GM21360 (cell line): Measurements from ENCODE around the gene CD2BP2.
A peak's percentile ranks its signal among the peaks of the same experiment; 100 is the strongest.

Source experiments
- ATAC-seq: cut with Tn5 transposase; IDR thresholded peaks from one replicate; pipeline ENCODE4 v1.9.1; 2021; ENCODE audit warnings: mild to moderate bottlenecking, moderate library complexity; ENCODE audit not compliant: unreplicated experiment

CD2BP2 gene

DNA sequence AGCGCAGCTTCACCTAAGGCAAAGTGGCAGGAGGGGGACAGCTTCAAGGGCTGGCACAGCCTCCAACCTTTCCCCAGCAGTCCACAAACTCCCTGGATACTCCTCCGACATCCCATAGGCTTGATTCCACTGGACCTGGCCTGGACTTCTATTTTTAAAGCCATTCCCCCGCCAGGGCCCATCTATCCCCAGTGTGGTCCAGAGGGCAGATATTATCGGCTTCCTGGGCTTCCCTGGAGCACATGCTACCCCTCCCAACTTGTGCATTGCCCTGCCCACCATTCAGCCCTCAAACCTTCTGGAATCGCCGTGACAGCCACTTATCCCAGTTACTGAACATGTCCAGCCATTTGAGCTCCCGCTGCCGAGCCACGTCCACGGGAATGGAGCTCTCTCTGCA is 10.1 kb upstream of the CD2BP2 start:
- ATAC-seq: no peak

DNA sequence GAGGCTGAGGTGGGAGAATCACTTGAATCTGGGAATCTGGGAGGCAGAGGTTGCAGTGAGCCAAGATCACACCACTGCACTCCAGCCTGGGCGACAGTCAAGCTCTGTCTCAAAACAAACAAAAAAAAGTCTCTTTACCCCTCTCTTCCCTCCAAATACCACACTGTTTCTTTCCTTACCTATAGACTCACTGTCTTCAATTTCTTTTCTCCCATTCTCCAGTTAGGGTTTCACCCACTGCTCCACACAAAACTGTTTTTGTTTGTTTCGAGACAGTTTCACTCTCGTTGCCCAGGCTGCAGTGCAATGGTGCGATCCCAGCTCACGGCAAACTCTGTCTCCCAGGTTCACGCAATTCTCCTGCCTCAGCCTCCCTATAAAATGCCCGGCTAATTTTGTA is 6.1 kb upstream of the CD2BP2 start:
- no peak for ATAC-seq

DNA sequence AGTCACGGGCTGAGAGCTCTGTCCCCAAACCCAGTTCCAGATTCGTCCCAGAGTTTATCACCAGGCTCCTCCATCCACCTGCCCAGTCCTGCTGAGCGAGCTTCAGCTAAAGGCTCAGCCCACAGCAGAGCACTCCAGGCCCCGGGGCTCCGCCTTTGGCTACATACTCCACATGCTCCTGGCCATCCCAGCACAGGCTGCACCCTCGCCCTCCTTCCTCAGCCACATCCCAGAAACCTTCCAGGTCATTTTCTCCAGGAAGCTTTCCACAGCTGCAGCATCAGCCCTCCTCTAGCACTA is 4.7 kb upstream of the CD2BP2 start:
- ATAC-seq: no peak

DNA sequence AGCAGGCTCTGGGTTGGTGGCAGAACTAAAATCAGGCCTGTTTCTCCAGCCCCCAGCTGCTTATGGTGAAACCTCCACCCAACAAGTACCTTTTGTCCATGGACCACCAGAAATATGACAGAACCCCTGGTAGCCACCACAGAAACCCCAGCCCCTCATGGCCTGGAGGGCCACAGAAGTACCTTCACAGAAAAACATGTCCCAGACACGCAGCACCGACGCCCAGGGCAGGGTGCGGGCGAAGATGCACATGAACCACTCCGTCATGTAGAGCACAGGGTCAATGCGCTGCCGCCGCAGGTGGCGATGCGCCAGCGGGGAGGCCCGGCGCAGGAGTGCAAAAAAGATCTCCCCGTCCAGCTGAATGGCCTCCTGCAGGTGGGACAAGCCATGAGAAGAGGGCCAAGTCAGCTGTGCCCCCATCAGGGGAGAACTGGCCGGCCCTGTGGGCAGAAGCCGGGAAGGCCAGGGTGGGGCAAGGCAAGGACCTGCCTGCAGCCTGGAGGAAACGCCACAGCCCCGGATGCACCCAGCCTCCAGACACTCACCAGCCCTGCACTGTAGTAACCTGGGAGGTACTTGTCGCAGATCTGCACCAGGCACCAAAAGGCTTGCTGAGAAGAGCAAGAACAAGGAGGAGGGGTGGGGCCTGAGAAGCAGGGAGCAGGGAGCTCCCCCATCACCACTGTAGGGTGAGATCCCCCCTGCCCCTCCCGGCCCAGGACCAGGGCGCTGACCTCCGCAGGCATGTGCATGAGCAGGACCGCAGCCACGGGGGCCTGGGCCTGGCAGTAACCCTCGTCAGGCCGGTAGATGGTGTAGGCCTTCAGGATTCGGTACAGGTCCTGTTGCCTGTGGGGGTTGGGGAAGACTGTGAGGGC is 4.1 kb upstream of the CD2BP2 start:
- ATAC-seq: no peak

DNA sequence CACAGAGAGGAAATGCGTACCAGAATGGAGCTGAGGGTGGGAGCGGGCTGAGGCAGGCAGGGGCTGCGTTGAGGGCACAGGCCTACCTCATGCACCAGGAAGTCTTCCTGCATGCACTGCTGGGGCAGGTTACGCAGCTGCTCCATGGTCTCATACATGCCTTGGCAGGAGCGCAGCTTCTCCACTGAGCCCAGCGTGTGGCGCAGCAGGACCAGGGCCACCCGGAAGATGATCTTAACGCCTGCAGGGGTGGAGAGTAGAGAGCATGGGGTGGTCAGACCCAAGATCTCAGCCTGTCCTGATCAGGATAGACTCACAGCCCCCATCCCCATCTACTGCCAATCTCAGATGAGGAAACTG is 3.4 kb upstream of the CD2BP2 start:
- no peak for ATAC-seq

DNA sequence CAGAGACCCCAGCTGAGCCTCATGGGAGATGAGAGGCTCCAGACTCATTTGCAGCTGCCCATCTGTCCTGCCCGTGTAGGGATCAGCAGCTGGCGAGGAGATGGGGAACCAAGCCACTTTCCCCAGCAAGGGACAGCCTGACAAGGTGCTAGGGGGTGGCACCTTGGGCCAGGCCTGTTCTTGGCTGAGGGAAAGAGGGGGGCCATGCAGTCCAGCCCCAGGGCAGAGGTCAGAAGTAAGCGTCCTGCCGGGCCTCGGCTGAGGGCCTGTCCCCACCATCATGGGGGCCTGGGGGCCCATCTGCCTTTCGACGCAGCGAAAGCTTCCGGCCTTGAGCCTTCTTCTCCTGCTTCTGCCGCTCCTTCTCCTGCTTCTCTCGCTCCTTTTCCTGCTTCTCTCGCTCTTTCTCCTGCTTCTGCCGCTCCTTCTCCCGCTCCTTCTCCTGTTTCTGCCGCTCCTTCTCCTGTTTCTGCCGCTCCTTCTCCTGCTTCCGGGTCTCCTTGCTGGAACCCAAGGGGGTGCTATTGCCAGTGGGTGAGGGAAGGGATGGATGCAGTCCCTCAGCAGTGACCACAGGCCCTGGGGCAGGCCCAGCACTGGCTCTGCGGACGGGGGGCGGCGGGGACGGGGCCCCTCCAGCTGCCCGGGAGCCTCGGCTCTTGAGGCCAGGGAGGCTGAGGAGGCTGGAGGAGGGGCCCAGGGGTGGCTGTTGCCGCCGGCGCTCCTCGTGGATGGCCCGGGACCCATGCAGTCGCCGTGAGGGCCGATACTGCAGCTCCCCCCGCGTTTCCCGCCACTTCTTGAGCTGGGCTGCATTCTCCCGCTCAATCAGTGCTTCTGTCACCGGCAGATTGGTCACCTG is 2.8 kb upstream of the CD2BP2 start:
- ATAC-seq: no peak

DNA sequence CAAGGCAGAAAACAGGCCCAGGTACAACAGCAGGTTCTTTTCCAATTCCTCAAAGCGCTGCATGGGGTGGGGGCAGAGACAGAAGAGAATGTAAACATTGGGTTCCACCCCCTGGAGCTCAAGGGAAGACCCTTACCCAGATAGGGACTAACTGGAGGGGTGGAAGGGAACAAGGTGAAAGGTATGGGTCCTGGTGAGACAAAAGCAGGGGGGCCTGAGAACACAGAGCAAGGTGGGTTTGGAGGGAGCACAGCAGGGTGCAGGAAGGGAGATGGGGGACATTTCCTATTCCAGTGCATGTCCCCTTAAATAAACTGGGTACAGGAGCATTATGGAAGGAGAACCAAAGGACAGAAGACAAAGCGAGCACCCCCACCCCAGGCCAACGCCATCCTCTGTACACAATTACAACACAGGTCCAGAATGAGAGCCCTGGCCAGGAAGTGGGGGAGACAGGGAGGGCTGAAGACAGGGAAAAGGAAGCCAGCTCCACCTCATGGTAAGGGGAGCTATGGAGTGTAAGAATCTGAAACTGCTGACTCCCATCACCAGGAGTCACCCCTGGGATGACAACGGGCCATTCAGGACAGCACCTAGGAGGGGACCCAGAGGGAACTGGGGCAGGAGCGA is 2.1 kb upstream of the CD2BP2 start:
- ATAC-seq: no peak

DNA sequence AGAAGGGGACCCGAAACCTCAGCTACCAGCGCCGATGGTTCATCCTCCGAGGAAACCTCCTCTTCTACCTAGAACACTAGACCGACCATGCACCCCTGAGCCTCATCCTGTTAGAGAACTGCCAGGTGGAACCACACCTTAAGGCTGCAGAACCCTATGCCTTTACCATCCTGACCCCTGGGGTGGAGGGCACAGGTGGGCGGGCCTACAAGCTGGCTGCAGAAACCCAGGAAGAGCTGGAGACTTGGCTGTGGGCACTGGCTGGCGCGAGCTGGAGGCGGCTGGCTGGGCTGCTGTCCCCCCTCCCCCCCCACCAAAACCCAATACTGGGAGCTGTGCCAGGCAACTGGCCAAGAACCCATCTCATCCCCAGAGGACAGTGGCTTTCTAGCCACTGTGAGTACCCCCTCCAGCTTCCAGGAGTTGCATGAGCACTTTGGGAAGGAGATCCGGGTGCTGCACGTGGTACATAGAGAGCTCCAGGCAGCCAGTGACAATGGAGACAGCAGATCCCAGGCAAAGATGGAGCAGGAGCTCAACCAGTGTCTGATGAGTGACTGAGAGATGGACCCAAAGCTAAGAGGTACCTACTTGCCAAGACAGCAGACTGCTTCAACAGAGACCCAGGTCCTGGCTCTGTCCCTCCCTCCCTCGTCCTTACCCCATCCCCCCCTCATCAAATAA is 1.4 kb upstream of the CD2BP2 start:
- no peak for ATAC-seq

DNA sequence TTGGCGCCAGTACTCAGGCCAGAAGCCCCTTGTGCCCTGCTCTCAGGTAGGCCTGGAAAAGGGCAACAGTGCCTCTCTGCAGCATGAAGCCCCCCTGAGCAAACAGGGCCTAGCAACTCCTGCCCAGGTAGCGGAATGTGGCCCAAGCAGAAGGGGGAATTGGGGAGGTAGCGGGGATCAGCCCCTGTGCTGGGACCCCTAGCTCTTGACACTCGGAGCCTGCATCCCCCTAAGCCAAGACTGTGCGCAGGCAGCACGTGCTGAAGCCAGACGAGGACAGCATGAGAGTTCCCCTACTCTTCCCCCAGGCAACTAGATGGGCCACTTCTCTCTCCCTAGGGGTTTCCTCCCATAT is 823 bp upstream of the CD2BP2 start:
- no peak for ATAC-seq

DNA sequence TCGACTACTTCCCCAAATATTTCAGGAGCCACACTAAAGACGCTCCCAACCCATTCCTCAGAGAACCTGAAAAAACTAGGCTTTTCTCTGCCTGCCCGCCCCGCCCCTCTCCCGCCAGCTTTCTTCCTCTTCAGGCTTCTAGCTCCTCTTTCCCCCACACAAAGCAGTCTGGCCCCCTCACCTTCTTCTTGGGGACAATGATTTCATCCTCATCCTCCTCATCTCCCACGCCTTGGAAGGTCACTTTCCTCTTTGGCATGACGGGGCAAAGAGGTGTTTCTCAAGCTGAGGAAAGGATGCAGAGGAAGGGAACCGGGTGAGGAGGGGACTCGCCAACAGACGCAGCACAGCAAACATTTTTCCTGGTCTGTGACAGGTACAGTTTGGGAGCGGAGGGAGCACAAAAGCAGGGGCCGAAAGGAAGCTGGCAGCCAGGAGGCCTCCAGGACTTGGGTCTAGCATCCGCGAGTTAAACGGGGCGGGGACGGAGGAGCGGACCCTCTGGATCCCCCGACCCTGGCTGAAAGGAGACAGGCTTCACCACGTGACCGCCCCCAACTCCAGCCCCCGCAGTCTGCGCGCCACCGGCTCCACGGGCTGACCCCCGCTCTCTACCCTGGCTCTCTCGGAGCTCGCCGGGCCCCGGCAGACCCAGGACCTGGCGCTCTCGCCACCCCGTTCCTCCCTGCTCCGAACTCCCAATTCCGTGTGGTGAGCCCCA is 525 bp downstream of the CD2BP2 start:
- ATAC-seq: peak; percentile 17

DNA sequence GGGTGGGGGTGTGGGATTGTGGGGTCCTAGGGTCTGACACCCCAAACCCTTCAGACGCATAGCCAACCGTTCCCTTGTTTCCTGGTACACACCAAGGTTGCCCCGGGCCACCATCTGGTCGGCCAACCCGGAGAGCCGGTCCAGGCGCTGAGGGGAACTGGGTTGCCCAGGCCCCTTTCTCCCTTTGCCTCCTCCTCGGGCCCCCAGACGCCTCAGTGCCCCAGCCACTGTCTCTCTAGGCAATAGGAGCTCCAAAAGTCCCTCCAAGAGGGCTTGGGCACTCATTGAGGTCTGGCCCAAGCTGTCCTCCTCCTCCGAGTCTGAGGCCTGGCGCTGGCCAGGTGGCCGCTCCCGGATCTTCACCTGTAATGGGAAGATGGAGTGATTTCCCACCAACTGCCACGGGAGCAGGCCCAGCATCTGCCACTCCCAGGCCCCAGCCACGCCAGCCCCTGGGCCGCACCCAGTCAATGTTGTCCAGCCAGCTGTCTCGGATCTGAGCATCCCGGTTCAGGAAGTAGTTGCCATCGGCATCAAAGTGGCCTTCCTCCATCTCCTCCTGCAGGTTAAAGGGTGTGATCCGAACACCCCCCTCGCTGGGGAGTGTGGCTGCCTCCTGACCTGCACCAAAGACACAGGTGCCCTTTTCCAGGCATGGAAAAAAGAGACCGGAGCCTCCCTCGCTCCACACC is 1.5 kb downstream of the CD2BP2 start:
- ATAC-seq: no peak

DNA sequence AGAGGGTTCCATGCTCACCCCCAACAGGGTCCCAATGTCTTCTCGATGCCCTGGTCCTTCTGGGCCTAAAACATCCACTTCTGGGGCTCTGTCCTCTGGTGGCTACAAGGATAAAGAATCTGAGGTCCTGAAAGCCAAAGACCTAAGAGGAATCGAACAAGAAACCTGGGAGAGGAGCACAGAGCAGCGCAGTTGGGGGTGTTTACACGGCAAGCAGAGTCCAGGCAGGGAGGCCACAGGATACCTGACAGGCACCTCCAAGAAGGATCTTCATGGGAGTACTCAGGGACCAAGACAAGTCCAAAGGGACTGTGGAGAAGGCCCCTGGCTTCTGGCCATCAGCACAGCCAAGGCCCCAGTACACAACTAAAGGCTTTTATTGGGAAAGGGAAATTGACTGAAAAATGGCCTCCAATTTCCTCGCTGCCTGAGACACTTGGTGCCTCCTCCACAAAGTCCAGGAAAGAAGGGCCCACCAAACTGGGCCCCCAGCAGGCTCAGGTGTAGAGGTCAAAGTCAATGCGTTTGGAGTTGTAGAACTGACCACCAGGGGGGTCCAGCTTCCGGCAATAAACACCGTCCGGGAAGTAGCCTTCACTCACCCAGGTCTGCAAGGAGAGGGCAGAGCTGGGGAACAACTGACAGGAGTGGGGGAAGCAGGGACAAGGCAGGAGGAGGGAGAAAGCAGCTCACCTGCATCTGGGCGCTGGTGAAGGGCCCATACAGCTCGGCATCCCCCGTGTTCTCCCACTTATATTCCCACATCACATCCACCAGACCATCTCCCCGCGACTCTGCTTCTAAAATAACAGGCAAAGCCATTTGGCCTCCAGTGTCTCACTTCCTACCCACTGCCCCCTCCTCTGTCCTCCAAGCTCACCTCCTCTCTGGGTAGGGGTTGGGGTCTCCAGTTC is 2.4 kb downstream of the CD2BP2 start:
- no peak for ATAC-seq

DNA sequence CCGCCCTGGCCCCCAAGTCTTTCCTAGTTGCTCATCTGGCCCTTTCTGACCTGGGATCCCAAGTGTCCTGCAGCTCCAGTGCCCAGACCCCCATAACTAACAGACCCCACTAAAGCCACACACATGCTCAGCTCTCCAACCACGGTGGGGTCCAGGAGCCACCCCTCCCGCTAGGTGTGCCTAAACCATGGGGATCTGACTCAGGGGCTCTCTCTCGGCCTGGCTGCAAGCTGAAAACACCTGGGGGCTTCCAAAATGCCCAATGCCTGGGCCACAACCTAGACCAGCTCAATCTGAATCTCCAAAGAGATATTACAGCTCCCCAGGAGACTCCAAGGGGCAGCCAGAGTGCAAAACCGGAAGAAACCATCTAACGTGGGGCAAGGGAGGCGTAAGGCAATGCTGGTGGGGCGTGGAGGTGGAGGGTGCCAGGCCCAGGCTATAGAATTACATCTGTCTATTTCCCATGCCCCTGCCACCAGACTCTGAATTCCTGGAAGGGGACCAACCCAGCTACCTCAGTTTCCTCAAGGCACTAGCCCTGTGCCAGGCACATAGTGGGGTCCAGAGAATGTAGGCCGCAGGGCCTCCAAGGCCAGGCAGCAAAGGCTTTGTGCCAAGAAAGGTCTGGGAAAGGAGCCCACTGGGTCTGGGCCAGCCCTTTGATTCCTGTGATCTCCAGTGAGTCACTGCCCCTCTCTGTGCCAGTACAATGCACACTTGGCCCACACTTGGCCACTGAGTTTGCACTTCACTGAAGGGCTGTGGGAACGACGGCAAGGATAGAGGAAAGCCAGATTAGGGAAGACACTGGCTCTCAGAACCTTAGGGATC is 3.3 kb downstream of the CD2BP2 start:
- ATAC-seq: no peak

DNA sequence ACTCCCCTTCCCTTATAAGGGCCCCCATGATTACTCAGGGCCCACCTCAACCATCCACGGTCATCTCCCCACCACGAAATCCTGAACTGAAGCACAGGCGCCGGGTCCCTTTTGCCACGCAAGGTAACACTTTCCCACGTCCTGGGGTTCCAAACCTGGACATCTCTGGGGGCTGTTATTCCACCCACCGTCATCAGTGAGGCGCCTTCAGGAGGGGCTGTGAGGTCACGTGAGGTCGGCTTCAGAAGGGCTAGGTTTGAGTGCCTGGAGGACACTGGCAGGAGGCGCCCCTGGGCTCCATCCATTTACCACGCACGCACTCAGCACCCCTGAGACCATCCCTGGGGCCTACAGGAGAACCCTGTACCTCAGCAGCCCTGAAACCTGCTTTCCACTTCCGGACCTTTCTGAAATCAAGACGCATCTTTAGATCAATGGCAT is 4.1 kb downstream of the CD2BP2 start:
- ATAC-seq: no peak

DNA sequence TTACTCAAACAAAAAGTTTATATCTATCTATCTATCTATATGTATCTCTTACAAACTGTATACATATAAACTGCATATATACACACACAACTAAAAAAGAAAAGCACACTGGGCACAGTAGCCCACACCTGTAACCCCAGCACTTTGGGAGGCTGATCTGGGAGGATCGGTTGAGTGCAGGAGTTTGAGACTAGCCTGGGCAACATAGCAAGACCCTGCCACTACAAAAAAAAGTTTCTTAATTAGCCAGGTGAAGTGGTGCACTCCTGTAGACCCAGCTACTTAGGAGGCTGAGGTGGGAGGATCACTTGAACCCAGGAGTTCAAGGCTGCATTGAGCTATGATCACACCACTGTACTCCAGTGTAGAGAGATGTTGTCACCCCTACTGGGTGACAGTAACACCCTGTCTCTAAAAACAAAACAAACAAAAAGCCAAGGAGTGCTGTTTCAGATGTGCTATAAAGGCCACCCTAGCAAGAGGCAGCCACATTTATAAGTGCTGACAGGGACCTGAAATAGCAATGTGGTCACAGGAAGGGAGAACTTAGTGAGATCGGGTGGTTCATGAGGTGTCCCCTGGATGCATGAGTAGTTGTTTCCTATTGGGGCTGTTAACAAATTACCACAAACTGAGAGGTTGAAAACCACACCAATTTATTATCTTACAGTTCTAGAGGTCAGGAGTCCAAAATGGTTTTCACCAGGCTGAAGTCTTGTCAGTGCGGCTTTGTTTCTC is 4.8 kb downstream of the CD2BP2 start:
- no peak for ATAC-seq

DNA sequence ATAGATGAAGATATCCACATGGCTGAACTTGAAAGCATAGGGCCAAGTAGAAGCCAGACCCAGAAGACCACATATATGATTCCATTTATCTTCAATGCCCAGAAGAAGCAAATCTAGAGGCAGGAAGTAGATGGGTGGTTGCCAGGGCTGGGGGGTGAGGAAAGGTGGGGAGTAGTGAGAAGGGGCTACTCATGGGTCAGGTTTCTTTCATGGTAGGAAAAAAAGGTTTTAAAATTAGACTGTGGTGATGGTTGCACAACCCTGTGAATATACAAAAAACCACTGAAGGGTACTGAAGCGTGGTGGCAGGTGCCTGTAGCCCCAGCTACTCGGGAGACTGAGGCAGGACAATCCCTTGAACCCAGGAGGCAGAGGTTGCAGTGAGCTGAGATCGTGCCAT is 5.4 kb downstream of the CD2BP2 start:
- no peak for ATAC-seq

DNA sequence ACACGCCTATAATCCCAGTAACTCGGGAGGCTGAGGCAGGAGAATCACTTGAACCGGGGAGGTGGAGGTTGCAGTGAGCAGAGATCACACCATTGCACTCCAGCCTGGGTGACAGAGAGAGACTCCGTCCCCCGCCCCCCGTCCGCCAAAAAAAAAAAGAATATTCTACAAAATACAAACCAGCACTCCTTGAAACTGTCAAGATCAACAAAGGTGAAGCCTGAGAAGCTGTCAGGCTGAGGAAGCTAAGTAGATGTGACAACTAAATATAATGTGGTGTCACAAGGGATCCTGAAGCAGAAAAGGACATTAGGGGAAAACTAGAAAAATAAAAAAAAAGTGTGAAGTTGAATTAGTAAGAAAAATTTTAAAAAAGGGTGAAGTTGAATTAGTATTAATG is 6.2 kb downstream of the CD2BP2 start:
- no peak for ATAC-seq

DNA sequence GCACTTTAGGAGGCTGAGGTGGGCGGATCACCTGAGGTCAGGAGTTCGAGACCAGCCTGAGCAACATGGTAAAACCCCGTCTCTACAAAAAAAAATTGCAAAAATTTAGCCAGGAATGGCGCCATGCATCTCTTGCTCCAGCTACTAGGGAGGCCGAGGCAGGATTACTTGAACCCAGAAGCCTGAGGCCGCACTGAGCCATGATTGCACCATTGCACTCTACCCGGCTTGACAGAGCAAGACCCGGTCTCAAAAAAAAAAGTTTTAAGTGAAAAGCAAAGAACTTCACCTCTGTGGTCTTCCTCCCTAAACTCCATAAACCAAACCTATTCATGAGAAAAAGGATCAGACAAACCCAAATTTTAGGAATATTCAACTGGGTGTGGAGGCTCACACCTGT is 7.0 kb downstream of the CD2BP2 start:
- no peak for ATAC-seq
